ENCODE results near the gene NETO1.

NETO1 gene

GRCh38 chr18:72867746-72868584, at the start of gene NETO1:
Gene NETO1 (minus strand): TSS chr18:72867987. CDS start chr18:72867291, 696 bp downstream.
- H3K36me3 ChIP-seq (ENCODE audit: insufficient read depth, low read depth, low read length) = peaks cover 15% of the 10 kb centered on the region; the same call in 1 of the 2 replicates
- H3K4me3 ChIP-seq (ENCODE audit: low read length) = peak within 1 kb of the TSS; percentile 87
- peaks cover 59% of the 10 kb centered on the region for H3K27me3 ChIP-seq (ENCODE audit: insufficient read depth, low read length)
- no peaks in the 10 kb centered on the region for H3K9me3 ChIP-seq (ENCODE audit: insufficient read depth, low read depth, low read length)
- H3K9ac ChIP-seq (ENCODE audit: low read depth, low read length) = peak within 1 kb of the TSS; percentile 59; the same call in 1 of the 2 replicates
- no peak within 1 kb of the TSS for H3K27ac ChIP-seq (ENCODE audit: low read length)
- H3K4me1 ChIP-seq (ENCODE audit: insufficient read depth, low read length) = peaks cover 9% of the 10 kb centered on the region

GRCh38 chr18:72910045-72910444, 42.3 kb upstream of the NETO1 start:
- Histone ChIP-seq H3K27ac (ENCODE audit: low read length) (no peak overlapping the region), H3K36me3 (ENCODE audit: insufficient read depth, low read depth, low read length) (no peaks in the 10 kb centered on the region)

GRCh38 chr18:72908181-72908580, 40.4 kb upstream of the NETO1 start:
- H3K4me3 ChIP-seq (ENCODE audit: low read length) = no peak overlapping the region
- no peak overlapping the region for H3K27ac ChIP-seq (ENCODE audit: low read length)

More at GRCh38 chr18:72910045-72910444, 42.3 kb upstream of the NETO1 start:
- Histone ChIP-seq H3K27me3 (ENCODE audit: insufficient read depth, low read length) (no peaks in the 10 kb centered on the region), H3K4me3 (ENCODE audit: low read length) (no peak overlapping the region), H3K4me1 (ENCODE audit: insufficient read depth, low read length) (no peaks in the 10 kb centered on the region; the same call in 1 of the 2 replicates), H3K9ac (ENCODE audit: low read depth, low read length) (no peak overlapping the region), H3K9me3 (ENCODE audit: insufficient read depth, low read depth, low read length) (no peaks in the 10 kb centered on the region)

GRCh38 chr18:72903033-72903432, 35.2 kb upstream of the NETO1 start:
- no peaks in the 10 kb centered on the region for H3K36me3 ChIP-seq (ENCODE audit: insufficient read depth, low read depth, low read length)
- H3K9me3 ChIP-seq (ENCODE audit: insufficient read depth, low read depth, low read length) = no peaks in the 10 kb centered on the region
- H3K9ac ChIP-seq (ENCODE audit: low read depth, low read length) = no peak overlapping the region
- H3K4me3 ChIP-seq (ENCODE audit: low read length) = no peak overlapping the region
- no peaks in the 10 kb centered on the region for H3K27me3 ChIP-seq (ENCODE audit: insufficient read depth, low read length)
- H3K4me1 ChIP-seq (ENCODE audit: insufficient read depth, low read length) = no peaks in the 10 kb centered on the region
- H3K27ac ChIP-seq (ENCODE audit: low read length) = no peak overlapping the region

More at GRCh38 chr18:72908181-72908580, 40.4 kb upstream of the NETO1 start:
- Histone ChIP-seq H3K4me1 (ENCODE audit: insufficient read depth, low read length) (no peaks in the 10 kb centered on the region; the same call in 1 of the 2 replicates), H3K9ac (ENCODE audit: low read depth, low read length) (no peak overlapping the region), H3K27me3 (ENCODE audit: insufficient read depth, low read length) (no peaks in the 10 kb centered on the region), H3K36me3 (ENCODE audit: insufficient read depth, low read depth, low read length) (no peaks in the 10 kb centered on the region), H3K9me3 (ENCODE audit: insufficient read depth, low read depth, low read length) (no peaks in the 10 kb centered on the region)

- Histone ChIP-seq H3K9me3 (ENCODE audit: insufficient read depth, low read depth, low read length) (no peaks in the 10 kb centered on the region), H3K4me1 (ENCODE audit: insufficient read depth, low read length) (no peaks in the 10 kb centered on the region), H3K27ac (ENCODE audit: low read length) (no peak overlapping the region), H3K9ac (ENCODE audit: low read depth, low read length) (no peak overlapping the region), H3K4me3 (ENCODE audit: low read length) (no peak overlapping the region), H3K27me3 (ENCODE audit: insufficient read depth, low read length) (no peaks in the 10 kb centered on the region), H3K36me3 (ENCODE audit: insufficient read depth, low read depth, low read length) (no peaks in the 10 kb centered on the region)
Measured at GRCh38 chr18:72899338-72899737, 31.6 kb upstream of the NETO1 start.

- no peaks in the 10 kb centered on the region for H3K4me1 ChIP-seq (ENCODE audit: insufficient read depth, low read length)
Measured at GRCh38 chr18:72898870-72899269, 31.1 kb upstream of the NETO1 start.

GRCh38 chr18:72895548-72895947, 27.8 kb upstream of the NETO1 start:
- Histone ChIP-seq H3K4me1 (ENCODE audit: insufficient read depth, low read length) (no peaks in the 10 kb centered on the region), H3K36me3 (ENCODE audit: insufficient read depth, low read depth, low read length) (no peaks in the 10 kb centered on the region)

More at GRCh38 chr18:72898870-72899269, 31.1 kb upstream of the NETO1 start:
- Histone ChIP-seq H3K27ac (ENCODE audit: low read length) (no peak overlapping the region), H3K9ac (ENCODE audit: low read depth, low read length) (no peak overlapping the region), H3K27me3 (ENCODE audit: insufficient read depth, low read length) (no peaks in the 10 kb centered on the region), H3K9me3 (ENCODE audit: insufficient read depth, low read depth, low read length) (no peaks in the 10 kb centered on the region), H3K4me3 (ENCODE audit: low read length) (no peak overlapping the region), H3K36me3 (ENCODE audit: insufficient read depth, low read depth, low read length) (no peaks in the 10 kb centered on the region)

GRCh38 chr18:72878561-72878960, 10.8 kb upstream of the NETO1 start:
- Histone ChIP-seq H3K36me3 (ENCODE audit: insufficient read depth, low read depth, low read length) (no peaks in the 10 kb centered on the region), H3K4me1 (ENCODE audit: insufficient read depth, low read length) (peaks cover 4% of the 10 kb centered on the region; the same call in 1 of the 2 replicates), H3K4me3 (ENCODE audit: low read length) (no peak overlapping the region), H3K9ac (ENCODE audit: low read depth, low read length) (no peak overlapping the region), H3K9me3 (ENCODE audit: insufficient read depth, low read depth, low read length) (no peaks in the 10 kb centered on the region), H3K27ac (ENCODE audit: low read length) (no peak overlapping the region), H3K27me3 (ENCODE audit: insufficient read depth, low read length) (no peaks in the 10 kb centered on the region)

More at GRCh38 chr18:72895548-72895947, 27.8 kb upstream of the NETO1 start:
- Histone ChIP-seq H3K27me3 (ENCODE audit: insufficient read depth, low read length) (no peaks in the 10 kb centered on the region), H3K9ac (ENCODE audit: low read depth, low read length) (no peak overlapping the region), H3K27ac (ENCODE audit: low read length) (no peak overlapping the region), H3K9me3 (ENCODE audit: insufficient read depth, low read depth, low read length) (no peaks in the 10 kb centered on the region), H3K4me3 (ENCODE audit: low read length) (no peak overlapping the region)

GRCh38 chr18:72878143-72878542, 10.4 kb upstream of the NETO1 start:
- H3K9ac ChIP-seq (ENCODE audit: low read depth, low read length) = no peak overlapping the region
- no peak overlapping the region for H3K4me3 ChIP-seq (ENCODE audit: low read length)
- no peaks in the 10 kb centered on the region for H3K36me3 ChIP-seq (ENCODE audit: insufficient read depth, low read depth, low read length)
- H3K27me3 ChIP-seq (ENCODE audit: insufficient read depth, low read length) = no peaks in the 10 kb centered on the region
- no peaks in the 10 kb centered on the region for H3K9me3 ChIP-seq (ENCODE audit: insufficient read depth, low read depth, low read length)
- H3K27ac ChIP-seq (ENCODE audit: low read length) = no peak overlapping the region
- H3K4me1 ChIP-seq (ENCODE audit: insufficient read depth, low read length) = peaks cover 4% of the 10 kb centered on the region; the same call in 1 of the 2 replicates

- Histone ChIP-seq H3K9ac (ENCODE audit: low read depth, low read length) (no peak overlapping the region), H3K4me1 (ENCODE audit: insufficient read depth, low read length) (no peaks in the 10 kb centered on the region; the same call in 1 of the 2 replicates), H3K27me3 (ENCODE audit: insufficient read depth, low read length) (peaks cover 47% of the 10 kb centered on the region), H3K4me3 (ENCODE audit: low read length) (no peak overlapping the region), H3K9me3 (ENCODE audit: insufficient read depth, low read depth, low read length) (no peaks in the 10 kb centered on the region), H3K27ac (ENCODE audit: low read length) (no peak overlapping the region), H3K36me3 (ENCODE audit: insufficient read depth, low read depth, low read length) (no peaks in the 10 kb centered on the region)
Measured at GRCh38 chr18:72871091-72871490, 3.3 kb upstream of the NETO1 start.

- peak overlapping the region; percentile 87 for H3K4me3 ChIP-seq (ENCODE audit: low read length)
- peak overlapping the region; percentile 59; the same call in 1 of the 2 replicates for H3K9ac ChIP-seq (ENCODE audit: low read depth, low read length)
- no peak overlapping the region for H3K27ac ChIP-seq (ENCODE audit: low read length)
- peaks cover 7% of the 10 kb centered on the region for H3K4me1 ChIP-seq (ENCODE audit: insufficient read depth, low read length)
- H3K36me3 ChIP-seq (ENCODE audit: insufficient read depth, low read depth, low read length) = peaks cover under 1% of the 10 kb centered on the region; the same call in 1 of the 2 replicates
- H3K27me3 ChIP-seq (ENCODE audit: insufficient read depth, low read length) = peaks cover 59% of the 10 kb centered on the region
- H3K9me3 ChIP-seq (ENCODE audit: insufficient read depth, low read depth, low read length) = no peaks in the 10 kb centered on the region
Measured at GRCh38 chr18:72869226-72870185, 1.7 kb upstream of the NETO1 start.
